SK-MEL-5 (cell line): ENCODE measurements around the gene MESP2. TPM values are rescaled to one million over a fixed set of nuclear protein-coding genes. Genes with fewer than 3 reads are reported as not detected.

Experiments
- DNase-seq: peaks from one replicate; pipeline ENCODE4 v3.0.0-alpha.2; 2016; ENCODE audit warnings: low read depth, low spot score
- in situ Hi-C: cut with HindIII; loops from 2 replicates; pipeline ENCODE4 v1.10.0; 2016; ENCODE audit warnings: low sequenced_read_pairs, high pct_unique_total_duplicates, low pct_unique_long_range_greater_than_20kb
- total RNA-seq: library from RNA; depleted of rRNA; stranded (reverse); fragments of >200 nt; shearing (Covaris generic); gene quantifications from 2 replicates; pipeline ENCODE4 v1.2.3, GENCODE V29; 2014

The MESP2 gene
- total RNA-seq, 1 experiment from 2014 or later = 0.13 TPM

DNA sequence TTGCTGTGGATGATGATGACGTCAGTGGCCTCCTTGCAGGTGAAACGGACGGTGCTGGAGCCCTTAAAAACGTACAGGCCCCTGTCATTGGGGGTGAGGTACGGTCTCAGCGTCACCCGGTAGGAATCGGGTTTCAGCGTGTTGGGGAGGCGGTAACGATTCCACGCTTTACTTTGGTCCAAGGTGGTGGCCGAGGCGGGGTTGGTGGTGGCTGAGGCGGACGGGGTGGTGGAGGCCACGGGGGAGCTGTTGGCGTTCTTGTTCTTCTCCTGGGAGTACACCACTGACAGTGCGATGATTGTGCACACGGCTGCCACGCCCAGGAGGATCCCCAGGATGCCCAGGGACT lies 30.1 kb downstream of the MESP2 start:
- in situ Hi-C loops = no loop called here
- DNase-seq = no peak

- in situ Hi-C loops = no loop called here
- DNase-seq = no peak
Observed at GRCh38 chr15:89806559-89807550, 30.7 kb downstream of the MESP2 start.

DNA sequence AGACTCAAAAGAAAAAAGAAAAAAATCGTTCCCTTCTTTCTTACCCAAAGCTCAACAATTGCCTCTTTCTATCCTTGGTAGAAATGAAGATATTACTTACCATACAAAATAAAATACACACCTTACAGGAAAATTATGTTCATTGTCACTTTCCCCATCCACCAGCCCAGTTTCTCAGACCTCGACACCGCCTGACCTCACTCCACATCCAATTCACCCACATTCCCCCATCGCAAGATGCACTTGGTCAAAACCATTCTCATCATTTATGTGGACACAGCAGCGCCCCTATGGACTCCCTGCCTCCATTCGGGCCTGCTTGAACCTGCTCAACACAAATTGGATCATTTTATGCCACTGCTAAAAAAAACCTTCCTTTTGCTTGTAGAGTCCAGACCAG lies 31.6 kb downstream of the MESP2 start:
- in situ Hi-C loops = no loop called here
- no peak for DNase-seq

GRCh38 chr15:89808160-89808870 lies 32.2 kb downstream of the MESP2 start:
- in situ Hi-C loops = no loop called here
- DNase-seq = no peak

- in situ Hi-C loops = no loop called here
- DNase-seq = no peak
Observed at GRCh38 chr15:89809093-89809786, 33.1 kb downstream of the MESP2 start.

GRCh38 chr15:89809787-89810148 lies 33.6 kb downstream of the MESP2 start:
- in situ Hi-C loops = no loop called here
- DNase-seq = no peak

DNA sequence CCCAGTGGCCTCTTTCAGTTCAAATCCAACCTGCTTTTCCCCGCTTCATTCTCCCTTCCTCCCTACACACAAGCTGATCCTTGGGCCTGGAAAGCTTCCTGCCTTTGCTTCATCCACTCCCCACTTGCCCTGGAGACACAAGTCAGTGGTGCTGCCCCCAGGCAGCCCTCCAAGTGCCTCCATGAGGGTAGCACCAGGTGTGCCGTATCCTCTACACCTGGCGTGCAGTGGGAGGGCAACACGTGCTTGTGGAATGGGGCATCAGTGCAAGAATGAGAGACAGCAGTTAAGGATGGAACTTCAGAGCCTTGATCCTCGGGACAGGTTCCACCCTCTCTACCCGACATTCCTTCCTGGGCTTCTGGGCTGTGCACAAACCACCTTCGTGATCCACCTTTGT lies 34.7 kb downstream of the MESP2 start:
- no peak for DNase-seq
- in situ Hi-C loops = no loop called here

GRCh38 chr15:89812011-89812846 lies 36.1 kb downstream of the MESP2 start:
- in situ Hi-C loops = no loop called here
- DNase-seq = no peak

GRCh38 chr15:89812847-89813320 lies 36.8 kb downstream of the MESP2 start:
- in situ Hi-C loops = no loop called here
- DNase-seq = no peak

DNA sequence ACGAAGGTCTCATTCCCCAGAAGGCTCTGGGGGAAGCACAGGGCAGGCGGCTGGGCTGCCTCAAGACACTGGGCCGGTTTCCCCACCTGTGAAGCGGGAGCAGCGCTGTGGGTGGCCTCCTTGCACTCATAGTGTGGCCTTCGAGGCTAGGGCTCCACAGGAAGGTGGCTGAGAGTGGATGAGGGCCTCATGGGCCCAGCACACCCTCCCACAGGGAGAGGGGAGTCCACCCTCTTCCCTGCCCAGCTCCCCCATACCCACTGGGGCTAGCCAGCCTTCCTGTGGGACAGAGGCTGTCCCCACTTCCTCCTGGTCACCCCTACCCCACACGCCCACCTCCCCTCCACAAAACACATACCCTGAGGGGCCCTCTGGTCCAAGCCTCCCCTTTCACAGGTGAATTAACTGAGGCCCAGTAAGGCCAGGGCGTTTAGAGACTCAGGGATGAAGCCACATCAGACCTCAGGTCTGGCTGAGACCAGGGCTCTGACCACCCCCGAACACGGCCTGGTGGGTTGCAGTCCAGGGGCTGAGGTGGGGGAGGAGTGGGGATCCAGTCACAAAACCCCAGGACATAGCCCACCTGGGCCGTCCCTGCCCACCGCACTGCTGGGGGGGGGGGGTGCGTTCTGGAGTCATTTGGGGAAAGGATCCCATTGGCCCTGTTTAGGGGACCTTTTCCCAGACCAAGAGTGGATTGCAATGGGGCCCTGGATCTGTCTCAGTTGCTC lies 37.4 kb downstream of the MESP2 start:
- in situ Hi-C loops = no loop called here
- DNase-seq = no peak

DNA sequence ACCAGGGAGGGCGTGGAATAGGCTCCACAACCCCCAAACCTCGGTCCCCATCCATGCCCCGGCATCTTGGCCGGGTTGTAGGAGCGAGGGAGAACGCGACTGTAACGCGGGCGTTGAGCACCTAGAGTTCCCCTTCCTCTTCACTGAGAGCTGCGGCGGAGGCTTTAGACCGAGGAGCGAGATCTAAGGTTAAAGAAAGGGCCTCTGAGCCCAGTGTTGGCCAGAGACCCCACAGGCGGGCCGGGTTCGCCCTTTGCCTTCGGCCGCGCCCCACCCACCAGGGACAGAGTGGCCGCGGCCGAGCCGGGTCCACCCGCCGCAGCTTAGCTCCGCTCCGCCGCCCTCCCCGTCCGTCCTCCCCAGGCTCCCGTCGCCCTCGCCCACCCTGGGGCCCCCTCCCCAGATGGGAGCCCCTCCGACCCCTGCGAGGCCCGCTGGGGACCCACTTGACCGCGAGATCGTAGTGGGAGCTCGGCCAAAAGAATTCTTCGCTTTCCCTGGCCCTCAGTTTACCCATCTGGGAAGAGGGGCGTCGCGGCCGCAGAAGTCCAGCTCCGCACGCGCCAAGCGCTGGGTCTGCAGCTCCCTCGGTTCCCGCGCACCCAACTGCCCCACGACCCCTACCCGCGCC lies 38.1 kb downstream of the MESP2 start:
- in situ Hi-C loops = no loop called here
- DNase-seq = no peak

DNA sequence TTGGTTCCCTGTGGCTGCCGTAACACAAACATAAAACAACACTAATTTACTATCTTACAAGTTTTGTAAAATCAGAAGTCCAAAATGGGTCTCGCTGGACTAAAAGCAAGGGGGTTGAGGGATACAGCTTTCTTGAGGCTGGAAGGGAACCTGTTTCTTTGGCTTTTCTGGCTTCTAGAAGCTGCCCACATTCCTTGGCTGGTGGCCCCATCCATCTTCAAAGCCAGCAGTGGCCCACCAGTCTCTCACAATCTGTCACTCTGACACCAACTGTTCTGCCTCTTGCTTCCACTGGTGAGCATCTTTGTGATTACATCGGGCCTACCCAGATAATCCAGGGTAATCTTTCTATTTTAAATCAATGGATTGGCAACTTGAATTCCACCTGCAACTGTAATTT lies 39.6 kb downstream of the MESP2 start:
- no peak for DNase-seq
- in situ Hi-C loops = no loop called here

- no peak for DNase-seq
- in situ Hi-C loops = no loop called here
Observed at GRCh38 chr15:89817701-89818280, 41.7 kb downstream of the MESP2 start.

- in situ Hi-C loops = no loop called here
- DNase-seq = no peak
Observed at GRCh38 chr15:89818287-89818686, 42.2 kb downstream of the MESP2 start.

DNA sequence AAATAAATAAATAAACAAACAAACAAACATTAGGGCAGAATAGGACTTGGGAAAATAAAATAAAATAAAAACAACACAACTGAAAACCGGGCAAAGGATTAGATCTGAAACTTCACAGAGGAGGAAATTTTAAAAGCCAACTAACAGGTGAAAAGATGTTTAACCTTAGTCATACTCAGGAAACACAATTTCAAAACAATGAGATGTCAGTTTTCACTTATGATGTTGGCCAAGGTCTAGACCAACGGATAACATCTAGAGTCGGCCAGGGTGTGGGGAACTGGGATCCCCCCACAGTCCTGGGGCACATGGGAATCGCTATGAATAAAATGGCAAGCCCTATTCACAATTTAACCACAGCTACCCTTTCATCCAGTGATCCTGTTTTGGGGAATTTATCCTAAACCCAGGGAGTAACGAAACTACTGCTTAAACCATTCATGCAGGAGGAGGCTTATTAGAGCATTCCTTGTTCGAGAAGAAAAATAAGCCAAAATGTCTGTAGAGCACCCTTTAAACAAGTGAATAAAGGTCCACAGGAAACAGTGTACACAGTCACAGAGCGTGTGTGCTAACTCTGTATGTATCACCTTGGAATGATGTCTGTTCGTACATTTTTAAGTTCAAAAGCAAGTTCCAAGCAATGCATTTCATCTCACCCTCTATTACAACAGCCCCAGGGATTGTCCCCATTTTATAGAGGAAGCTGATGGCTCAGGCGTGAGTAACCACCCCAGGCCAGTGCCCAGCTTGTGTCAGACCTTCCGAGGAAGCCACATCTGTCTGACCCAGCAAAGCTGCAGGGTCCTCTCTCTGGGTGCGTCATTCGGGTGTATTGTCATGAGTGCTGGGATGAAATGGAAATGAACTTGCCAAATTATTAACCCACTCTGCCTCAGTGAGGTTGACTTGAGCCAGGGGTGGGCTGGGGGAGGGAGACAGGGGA lies 44.8 kb downstream of the MESP2 start:
- DNase-seq = no peak
- in situ Hi-C loops = no loop called here
